ENCODE results near the gene TMEM271.
A peak's percentile ranks its signal among the peaks of the same experiment; 100 is the strongest.
"Not testable (repeated sequence)": the region's sequence is repeated elsewhere in the genome, so short reads cannot be mapped to it uniquely, and the experiment has no call there.

TMEM271 gene

GRCh38 chr4:578451-579443 lies 2.7 kb upstream of the TMEM271 start:
- no peak for DNase-seq

- peak; percentile 33 to 48 for DNase-seq
These were observed 1.7 kb upstream of the TMEM271 start for GRCh38 chr4:577499-578450.

GRCh38 chr4:576991-577498 lies 950 bp upstream of the TMEM271 start:
- peak in 1 of 2 experiments; percentile 33 for DNase-seq

GRCh38 chr4:575281-576141 lies 584 bp downstream of the TMEM271 start:
- peak in 1 of 2 experiments; percentile 38 for DNase-seq

GRCh38 chr4:574346-575161 lies 1.5 kb downstream of the TMEM271 start:
- DNase-seq: no peak

- peak; percentile 74 to 94 for DNase-seq
These were observed 2.8 kb downstream of the TMEM271 start for GRCh38 chr4:573122-573892.

- DNase-seq: no peak
These were observed 3.5 kb downstream of the TMEM271 start for GRCh38 chr4:572594-572993.

GRCh38 chr4:571838-572572 lies 4.1 kb downstream of the TMEM271 start:
- no peak for DNase-seq

GRCh38 chr4:570754-571153 lies 5.3 kb downstream of the TMEM271 start:
- DNase-seq: no peak

- DNase-seq: no peak
These were observed 6.0 kb downstream of the TMEM271 start for GRCh38 chr4:569958-570667.

GRCh38 chr4:568962-569361 lies 7.1 kb downstream of the TMEM271 start:
- no peak for DNase-seq

GRCh38 chr4:568351-568652 lies 7.8 kb downstream of the TMEM271 start:
- DNase-seq: no peak

GRCh38 chr4:567457-568350 lies 8.4 kb downstream of the TMEM271 start:
- no peak for DNase-seq

GRCh38 chr4:566508-567295 lies 9.4 kb downstream of the TMEM271 start:
- no peak for DNase-seq

GRCh38 chr4:566035-566434 lies 10.1 kb downstream of the TMEM271 start:
- no peak for DNase-seq

GRCh38 chr4:565614-566013 lies 10.5 kb downstream of the TMEM271 start:
- DNase-seq: not testable (repeated sequence)

GRCh38 chr4:562458-562857 lies 13.6 kb downstream of the TMEM271 start:
- not testable (repeated sequence) for DNase-seq

Data from NCI-H524 (cell line).